ENCODE measurements around the gene DNAJA3.

DNA sequence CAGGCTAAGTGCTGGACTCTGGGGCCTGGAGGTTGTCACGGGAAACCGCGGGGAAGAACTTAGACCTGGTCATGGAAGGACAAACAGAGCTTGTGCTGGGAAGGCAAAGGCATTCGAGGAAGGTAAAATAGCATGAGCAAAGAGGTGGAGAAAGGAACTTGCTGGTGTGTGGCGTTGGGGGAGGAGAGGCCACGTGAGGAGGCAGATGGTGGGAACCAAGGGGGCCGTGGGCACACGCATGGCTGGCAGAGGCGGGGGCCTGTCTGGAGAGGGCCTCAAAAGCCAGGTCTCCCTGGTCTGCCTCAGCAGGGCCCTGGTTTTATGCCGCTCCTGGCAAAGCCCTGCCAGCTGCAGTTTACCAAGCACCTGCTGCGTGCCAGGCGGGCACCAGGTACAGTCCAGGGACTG, 24.6 kb upstream of the DNAJA3 start:
- TF ChIP-seq, protein P1, sequence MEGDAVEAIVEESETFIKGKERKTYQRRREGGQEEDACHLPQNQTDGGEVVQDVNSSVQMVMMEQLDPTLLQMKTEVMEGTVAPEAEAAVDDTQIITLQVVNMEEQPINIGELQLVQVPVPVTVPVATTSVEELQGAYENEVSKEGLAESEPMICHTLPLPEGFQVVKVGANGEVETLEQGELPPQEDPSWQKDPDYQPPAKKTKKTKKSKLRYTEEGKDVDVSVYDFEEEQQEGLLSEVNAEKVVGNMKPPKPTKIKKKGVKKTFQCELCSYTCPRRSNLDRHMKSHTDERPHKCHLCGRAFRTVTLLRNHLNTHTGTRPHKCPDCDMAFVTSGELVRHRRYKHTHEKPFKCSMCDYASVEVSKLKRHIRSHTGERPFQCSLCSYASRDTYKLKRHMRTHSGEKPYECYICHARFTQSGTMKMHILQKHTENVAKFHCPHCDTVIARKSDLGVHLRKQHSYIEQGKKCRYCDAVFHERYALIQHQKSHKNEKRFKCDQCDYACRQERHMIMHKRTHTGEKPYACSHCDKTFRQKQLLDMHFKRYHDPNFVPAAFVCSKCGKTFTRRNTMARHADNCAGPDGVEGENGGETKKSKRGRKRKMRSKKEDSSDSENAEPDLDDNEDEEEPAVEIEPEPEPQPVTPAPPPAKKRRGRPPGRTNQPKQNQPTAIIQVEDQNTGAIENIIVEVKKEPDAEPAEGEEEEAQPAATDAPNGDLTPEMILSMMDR (IDR thresholded peaks at IDR 0.05): no peak
- no peak for TF ChIP-seq POLR2A (IDR thresholded peaks at IDR 0.05)

Measured in lower leg skin (tissue), 3 donors.